ENCODE results near the gene ZNF408.
"Not testable (repeated sequence)": the region's sequence is repeated elsewhere in the genome, so short reads cannot be mapped to it uniquely, and the experiment has no call there.

Gene ZNF408

DNA sequence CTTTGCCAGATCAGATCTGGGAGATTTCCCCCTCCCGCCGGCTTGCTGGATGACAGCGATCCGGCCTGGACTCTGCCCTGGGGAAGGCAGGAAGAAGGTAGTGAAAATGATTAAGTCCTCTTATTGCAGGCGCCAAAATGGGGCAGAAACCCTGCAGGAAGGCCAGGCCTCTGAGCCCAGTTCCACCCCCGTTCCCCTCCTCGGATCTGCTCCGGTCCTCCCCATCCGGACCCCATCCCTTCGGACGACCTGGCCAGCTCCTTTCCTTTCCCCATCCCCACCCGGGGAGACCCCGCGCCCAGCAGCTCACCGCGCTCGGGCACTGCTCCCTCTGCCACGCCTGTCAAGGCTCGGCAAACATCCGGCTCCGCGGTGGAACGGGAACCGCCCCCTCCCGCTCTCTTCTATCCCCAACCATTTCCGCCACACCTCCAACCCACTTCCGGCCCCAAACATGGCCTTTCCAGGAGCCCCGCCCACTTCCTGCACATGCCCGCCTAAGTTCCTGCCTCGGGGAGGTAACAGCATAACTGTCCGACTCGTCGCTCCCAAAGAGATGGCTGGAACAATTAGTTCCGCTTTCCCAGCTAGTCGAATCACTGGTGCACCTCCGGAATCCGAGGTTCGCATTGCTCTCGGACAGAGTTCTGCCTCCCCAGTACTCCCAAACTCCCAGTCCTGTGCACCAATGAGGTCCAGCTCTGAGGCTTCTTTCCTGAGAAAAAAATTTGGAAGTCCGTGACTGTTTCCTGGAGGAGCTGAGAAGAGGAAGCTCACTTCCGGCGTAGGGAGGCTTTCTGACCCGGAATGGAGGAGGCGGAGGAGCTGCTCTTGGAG lies at the start of gene ZNF408, which contains the start of gene ARHGAP1:
TSS of gene ZNF408 (plus strand) at position 791 of the 837 bp plus-strand sequence. CDS start at position 808, 17 bp downstream.
TSS of gene ARHGAP1 (minus strand) at position 379 of the 837 bp plus-strand sequence. CDS start 4,512 bp downstream, outside the sequence.
- peak; percentile 96 to 99 (median 98) for DNase-seq

- DNase-seq, result no peak
These were observed 45.2 kb upstream of the ZNF408 start for GRCh38 chr11:46655631-46656030.

DNA sequence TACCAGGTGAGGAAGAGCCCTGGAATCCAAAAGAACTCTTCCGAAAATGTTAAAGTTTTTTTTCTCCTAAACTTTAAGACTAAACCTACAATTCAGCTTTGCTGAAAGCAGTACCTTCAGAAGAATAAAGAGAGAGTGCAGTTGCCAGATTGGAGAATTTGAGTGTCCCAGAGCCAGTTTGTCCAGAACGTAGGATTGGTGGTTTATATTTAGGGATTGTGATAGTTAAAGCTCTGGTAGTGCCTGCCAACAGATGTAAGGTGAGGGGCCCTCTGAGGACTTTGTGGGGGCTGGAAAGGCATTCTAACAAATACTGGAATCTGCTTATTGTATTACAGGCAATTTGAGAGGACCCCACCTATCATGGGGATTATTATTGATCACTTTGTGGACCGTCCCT lies 43.6 kb upstream of the ZNF408 start:
- no peak for DNase-seq

DNA sequence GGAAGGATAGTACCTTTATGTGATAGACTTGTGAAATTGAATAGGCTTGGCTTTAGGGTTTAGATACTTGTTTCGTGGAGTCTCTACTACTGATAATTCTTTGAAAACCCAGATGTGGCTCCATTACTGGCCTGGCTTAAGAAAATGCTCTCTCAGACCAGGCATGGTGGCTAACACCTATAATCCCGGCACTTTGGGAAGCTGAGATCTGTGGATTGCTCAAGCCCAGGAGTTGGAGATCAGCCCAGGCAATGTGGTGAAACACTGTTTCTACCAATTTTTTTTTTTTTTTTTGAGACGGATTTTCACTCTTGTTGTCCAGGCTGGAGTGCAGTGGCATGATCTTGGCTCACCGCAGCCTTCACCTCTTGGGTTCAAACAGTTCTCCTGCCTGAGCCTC lies 42.6 kb upstream of the ZNF408 start:
- no peak for DNase-seq

DNA sequence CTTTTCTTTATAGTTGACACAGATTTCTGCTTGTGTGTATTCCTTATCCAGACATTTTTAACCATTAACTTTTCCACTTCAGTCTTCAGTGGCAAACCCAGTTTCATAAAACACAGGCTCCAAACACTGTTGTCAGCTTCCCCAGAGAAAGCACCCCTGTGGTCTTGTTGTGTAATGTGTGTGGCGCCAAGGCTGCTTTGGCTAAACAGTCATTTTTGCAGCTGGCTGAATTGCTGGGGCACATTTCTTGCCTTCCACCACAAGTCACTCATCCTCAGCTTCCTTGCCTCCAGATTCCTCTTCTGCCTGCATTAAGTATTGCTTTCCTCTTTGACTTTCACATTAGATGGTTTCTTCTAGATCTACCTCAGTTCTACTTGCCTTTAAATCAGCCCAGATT lies 40.9 kb upstream of the ZNF408 start:
- no peak for DNase-seq

DNA sequence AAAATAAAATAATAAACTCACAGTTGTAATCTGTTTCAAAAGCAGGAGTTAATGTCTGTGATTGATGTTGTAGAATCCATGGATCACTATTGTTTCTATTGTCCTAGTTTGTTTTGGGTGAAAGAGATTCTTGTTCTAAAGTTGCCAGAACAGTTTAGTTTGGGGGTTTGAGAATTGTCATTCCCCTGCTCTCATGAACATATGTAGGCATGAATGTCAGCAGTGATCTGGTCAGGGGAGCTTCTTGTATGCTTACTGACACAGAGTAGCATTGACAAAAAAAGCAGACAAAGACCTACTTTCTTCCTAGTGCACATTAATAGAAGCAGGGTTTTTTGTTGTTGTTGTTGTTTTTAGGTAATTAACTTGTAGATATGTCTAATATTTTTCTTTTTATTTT lies 39.0 kb upstream of the ZNF408 start:
- DNase-seq, result no peak

DNA sequence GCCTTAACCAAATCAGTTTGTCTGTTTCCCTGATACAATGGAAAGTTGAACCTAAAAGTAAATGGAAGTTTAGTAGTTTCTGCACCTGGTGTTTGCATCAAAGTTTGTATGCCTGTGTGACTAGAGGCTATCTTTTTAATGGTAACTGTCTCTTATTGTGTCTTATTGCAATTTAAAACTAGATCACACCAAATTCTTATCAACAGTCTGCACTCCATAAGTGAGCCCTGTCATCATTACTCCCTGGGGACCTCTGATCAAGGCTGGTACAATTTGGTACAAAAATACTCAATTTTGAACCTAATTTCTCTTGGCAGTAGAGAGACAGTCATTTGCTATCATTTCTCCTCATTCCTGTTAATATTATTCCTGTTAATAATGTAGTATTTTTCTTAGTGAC lies 38.5 kb upstream of the ZNF408 start:
- DNase-seq, result no peak

DNA sequence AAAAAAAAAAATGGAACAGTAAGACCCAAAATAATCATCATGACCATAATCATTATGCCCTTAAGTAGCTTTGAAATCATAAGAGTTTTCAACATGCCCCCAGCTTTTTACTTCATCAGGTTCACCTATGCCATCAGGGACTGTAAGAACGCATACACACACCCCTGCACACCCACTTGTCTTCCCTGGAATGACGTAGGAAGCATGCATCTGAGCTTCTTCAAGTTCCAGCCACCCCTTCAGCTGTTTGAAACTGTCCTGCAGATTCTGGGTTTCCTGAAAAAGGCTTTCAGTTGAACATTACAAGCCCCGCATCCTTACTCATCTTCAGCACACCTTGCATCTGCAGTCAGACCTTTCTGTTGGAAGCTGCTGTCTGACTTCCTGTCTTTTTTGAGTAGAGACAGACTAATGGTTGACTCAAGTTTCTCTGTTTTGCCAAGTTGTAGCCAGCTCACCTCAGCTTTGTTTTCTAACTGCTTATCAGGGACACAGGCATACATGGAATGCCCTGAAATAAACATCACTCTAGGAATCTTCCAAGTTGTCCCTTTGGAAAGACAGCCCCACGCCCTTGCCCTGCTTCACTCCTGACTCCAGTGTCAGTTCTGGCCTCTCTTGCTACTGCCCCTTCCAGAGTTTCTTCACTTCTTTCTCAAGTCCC lies 37.4 kb upstream of the ZNF408 start:
- DNase-seq, result no peak

DNA sequence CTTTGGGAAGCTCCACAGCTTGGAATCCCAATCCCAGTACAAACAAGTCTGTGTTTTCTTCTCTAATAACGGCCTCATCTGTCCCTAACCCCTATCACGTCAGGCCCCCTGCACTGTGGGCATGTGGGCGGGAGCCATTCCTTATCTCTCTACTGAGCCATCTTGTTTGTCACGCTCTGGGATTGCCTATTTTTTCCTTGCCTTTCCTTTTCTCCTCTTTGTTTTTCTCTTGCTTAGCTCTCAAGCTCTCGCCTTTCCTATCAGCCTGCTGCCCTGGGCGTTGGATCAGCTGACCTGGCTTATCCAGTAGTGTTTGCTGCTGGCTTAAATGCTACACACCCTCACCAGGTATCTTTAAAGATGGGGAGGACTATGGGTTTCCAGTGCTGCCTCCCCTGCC lies 36.2 kb upstream of the ZNF408 start:
- no peak for DNase-seq

DNA sequence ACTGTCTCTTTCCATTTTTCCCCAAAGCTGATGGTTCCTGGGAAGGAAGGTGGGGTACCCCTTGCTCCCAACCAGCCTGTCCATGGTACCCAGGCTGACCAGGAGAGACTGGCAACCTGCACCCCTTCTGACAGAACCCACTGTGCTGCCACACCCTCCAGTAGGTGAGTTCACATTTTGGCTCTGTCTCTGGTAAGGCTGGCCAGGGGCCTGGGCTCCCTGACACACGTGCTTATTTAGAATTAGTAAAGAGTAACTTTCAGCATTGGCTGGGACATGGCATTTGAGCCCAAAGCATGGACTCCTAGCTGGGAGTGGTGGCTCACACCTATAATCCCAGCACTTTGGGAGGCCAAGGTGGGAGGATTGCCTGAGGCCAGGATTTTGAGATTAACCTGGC lies 35.5 kb upstream of the ZNF408 start:
- DNase-seq, result no peak

DNA sequence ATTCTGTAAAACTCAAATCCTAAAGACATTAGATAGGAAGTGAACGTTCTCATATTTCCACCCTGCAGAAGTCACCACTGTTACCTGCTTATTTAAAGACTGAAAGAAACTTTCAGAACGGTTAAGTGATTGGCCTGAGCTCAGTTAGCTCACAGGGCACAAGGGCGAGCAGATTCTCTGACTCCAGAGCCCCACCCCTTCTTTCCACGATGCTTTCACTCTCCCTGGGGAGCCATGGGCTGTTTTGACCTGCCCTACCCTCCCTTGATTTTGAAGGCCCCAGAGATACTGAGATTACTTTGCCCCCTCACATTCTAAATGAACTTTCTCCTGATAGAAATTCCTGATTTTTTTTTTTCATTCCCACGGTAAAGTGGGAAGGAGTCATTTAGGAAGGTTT lies 34.3 kb upstream of the ZNF408 start:
- no peak for DNase-seq

DNA sequence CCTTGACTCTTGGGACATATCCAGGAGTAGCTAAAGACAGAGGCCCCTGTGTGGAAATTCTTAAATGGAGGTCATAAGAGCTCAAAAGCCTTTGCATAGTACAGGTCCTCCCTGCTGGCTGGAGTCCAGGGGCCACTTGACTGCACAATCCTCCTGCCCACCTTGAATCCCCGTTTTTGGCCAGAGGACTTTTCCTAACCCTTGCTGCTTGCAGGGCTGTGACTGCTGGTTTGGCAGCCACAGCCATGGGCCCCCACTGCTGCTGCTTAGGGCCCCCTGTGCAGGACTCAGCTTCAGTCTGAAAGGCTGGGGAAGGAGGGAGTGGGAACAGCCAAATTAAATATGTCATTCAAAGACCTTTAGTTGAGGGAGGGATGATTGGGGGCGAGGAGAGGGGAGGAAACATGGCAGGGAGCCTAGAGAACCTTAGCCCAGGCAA lies 33.8 kb upstream of the ZNF408 start:
- DNase-seq, result no peak

GRCh38 chr11:46668480-46669085 lies 32.2 kb upstream of the ZNF408 start:
- no peak for DNase-seq

- DNase-seq, result no peak
These were observed 31.1 kb upstream of the ZNF408 start for GRCh38 chr11:46669711-46670139.

DNA sequence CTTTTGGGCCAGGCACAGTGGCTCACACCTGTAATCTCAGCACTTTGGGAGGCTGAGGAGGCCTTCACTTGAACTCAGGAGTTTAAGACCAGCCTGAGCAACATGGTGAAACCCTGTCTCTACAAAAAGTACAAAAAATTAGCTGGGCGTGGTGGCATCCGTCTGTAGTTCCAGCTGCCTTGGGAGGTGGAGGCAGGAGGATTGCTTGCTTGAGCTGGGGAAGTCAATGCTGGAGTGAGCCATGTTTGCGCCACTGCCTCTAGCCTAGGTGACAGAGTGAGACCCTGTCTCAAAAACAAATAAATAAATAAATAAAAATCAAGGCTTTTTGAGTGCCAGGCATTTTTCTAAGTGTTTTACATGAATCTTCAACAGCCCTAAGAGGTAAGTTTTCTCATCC lies 30.3 kb upstream of the ZNF408 start:
- not testable (repeated sequence) for DNase-seq

GRCh38 chr11:46671958-46672315 lies 28.9 kb upstream of the ZNF408 start:
- DNase-seq, result no peak

DNA sequence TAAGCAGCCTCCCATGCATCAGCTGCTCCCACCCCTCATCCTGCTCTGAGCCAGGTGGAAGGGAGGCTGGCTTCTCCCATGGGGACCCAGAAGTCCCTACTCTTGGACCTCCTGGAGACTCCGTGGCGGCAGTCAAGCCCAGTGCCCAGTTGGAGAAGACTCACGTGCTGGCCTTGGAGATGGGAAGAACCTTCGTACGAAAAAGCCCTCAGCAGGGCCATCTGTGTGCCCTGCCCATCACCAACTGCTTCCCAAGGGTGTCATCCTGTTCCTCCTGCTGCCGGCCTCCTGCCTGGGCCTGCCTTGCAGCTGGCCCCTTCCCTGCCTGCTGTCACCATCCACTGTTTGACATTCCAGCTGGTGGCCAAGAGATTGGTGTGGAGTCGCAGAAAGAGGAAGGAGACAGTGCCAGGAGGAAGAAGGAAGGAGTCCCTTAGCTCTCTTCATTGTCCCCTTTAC lies 28.4 kb upstream of the ZNF408 start:
- no peak for DNase-seq

DNA sequence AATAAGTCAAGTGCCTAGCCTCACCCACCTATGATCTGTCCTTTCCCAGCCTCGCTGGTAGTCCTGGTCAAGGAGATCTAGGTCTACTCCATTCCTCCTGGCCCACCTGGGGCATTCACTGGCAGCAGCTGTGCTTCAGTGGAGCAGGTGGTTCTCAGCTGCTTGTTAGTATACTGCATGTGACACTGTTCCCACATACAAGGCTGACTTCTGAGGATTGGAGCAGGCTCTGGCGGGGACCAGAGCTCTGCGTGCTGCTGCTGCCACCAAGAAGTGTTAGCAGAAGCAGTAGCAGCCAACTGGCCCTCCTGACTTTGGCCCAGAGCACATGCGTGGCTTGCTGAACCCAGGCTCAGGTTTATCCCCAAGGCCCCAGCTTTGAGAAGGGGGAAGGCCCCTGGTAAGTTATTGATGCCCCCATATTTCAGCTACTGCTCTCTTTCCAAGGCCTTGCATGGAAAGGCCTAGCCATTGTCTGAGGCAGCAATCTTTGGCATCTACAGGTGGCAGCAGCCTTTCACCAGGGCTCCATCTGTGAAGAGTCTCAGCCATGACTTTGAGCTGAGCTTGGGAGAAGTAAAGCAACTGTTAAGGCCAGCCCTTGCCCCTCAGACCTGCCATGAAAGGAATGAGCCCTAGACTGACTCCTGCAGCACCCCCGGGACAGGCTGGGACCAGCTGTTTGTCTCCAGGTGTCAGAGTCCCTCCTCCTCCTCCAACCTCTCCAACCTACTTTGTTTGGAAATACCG lies 26.9 kb upstream of the ZNF408 start:
- DNase-seq, result no peak

DNA sequence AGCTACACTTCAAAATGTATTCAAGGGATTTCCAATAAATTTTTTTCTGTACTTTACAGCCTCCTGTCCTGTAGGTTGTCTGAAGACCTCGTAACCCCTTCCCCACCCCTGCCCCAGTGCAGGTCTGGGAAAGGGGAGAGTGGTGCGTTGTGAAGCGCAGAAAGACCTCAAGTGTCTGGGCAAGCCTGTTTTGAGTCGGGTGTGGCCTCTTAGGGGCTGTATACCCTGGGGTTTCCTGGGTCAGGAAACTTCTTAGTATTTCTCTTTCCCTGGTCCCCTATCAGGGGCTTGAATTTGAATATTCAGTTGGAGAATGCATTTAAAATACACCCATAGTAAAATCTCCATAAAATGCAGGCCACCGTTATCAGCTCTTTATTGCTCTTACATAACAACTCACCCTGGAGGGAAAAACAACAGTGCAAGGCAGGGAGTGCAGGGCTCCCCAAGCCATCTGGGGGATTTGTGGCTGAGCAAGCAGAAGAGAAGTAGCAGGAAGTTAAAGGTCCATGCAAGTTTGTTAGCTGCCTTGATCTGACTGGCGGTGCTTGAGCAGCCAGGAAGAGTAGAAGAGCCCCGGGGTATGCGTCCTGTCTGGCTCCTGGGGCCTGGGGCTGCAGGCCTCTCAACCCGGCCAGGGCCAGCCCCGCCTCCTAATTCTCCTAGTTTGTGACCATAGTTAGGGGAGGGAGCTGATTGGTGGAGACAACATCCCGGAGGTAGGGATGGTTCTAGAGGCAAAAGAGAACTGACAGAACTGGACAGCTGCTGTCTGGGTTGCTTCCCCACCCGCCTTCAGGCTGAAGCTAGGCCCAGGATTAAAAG lies 26.2 kb upstream of the ZNF408 start:
- DNase-seq, result peak in 4 of 6 experiments; percentile 7 to 48 (median 20)

- DNase-seq, result no peak
These were observed 25.5 kb upstream of the ZNF408 start for GRCh38 chr11:46675288-46675851.

- no peak for DNase-seq
These were observed 24.9 kb upstream of the ZNF408 start for GRCh38 chr11:46675949-46676348.
